SIG-M5 treated with dmso at 0.1 percent for 504 hours (cell line): ENCODE measurements around the gene DISC1.
"Not testable (repeated sequence)": the region's sequence is repeated elsewhere in the genome, so short reads cannot be mapped to it uniquely, and the experiment has no call there.

Source experiments
- DNase-seq: peaks from one replicate; lab custom pipeline; 2025; ENCODE audit not compliant: unreplicated experiment; lab: John Stamatoyannopoulos, UW

DISC1 gene

DNA sequence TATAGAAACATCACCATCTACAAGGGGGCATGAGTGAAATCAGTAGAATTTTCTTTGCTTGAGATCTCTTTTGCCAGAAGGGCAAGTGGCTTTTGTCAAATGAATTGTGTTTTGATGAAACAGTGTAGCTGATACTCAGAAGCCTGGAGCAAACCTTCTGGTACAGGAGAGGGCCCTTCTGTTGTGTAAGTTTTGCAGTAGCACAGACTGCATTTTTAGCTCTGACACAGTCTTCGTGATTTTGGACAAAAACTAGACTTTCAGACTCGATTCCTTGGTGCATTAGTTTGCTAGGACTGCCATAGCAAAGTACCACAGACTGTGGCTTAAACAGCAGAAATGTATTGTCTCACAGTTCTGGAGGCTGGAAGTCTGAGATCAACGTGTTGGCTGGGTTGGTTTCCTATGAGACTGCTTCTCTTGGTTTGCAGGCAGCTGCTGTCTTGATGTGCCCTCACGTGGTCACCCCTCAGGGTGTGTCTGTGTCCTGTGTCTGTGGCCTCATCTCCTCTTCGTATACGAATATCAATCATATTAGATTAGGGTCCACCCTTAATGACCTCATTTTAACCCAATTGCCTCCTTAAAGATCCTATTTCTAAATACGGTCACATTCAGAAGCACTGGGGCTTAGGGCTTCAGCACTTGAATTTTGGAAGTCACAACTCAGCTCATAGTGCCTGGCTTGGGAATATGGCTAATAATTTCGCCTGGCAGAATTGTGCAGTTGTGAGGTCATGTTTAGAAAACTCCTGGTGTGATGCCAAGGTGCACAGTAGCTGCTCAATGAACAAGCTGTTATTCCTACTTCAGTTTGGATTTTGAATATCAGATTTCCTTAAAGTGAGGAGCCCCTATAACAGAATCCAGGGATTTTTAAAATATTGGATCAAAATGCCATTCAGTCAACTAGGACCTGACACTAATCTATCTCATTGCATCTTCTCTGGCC is 21.2 kb upstream of the DISC1 start:
- no peak for DNase-seq

DNA sequence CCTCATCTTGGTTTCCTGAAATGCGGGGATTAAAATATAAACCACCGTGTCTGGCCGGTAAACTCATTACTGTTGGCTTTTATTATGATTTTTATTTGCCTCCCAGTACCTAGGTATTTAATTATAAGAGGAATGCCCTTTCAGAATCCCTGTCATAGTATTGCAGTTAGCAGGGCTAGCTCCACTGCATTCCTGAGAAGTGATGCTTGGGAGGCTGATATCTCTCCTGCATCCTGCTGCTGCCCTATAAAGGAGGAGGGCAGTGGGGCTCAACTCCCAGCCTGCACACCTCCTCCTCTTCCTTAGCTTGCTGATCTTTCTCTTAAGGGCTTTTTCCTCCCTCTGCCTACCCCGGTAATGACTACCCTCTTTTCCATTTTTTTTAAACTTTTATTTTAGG is 19.9 kb upstream of the DISC1 start:
- DNase-seq, result peak; percentile 39

DNA sequence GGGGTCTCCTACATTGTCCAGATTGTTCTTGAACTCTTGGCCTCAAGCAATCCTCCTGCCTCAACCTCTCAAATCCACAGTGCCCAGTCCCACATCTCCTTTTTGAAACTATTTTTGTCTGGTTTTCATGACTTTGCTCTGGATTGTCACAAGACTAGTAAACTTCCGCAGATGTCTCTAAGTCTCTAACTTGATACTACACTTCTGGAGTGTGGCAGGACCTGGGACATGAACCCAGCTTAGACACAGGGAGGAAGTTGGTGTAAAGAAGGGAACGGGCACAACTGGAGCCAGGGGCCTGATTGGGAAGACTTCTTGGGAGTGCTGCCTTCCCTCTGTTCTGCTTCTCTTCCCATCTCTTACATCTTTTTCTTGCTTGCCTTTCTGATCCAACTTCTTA is 16.2 kb upstream of the DISC1 start:
- DNase-seq, result no peak

DNA sequence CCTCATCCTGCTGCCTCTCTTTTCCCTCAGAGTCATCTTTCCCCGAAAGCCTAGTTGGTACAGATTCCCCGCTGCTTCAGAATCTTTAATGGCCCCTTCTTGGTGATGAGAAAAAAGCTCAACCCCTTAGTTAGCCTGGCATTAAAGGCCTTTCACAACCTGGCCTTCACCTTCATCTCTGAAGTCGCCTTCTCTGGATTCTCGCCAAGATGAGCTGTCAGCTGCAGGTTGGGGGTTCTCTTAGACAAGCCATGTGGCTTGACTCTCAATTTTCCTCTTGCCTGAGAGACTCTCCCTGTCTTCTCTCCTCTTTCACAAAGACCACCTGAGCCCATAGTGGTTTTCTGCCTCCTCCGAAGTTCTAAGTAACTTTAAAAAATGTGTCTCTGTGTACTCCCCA is 15.5 kb upstream of the DISC1 start:
- no peak for DNase-seq

DNA sequence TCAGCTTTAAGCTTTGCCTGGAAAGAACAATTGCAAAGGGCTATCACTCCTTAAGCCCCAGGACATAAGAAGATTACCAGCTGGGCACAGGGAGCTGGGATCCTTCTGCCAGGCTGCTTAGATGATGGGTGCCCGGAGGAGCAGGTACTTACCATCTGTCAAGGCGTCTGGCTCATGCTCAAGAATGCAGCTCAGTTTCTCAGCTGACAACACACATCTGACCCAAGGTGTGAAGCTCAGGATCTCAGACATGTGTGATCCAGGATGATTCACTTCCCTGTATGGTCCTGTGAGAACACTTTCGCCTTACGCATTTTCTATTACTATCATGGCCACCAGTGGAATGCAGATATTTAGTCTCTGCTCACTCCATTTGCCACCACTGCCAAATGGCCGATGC is 14.7 kb upstream of the DISC1 start:
- DNase-seq, result no peak

DNA sequence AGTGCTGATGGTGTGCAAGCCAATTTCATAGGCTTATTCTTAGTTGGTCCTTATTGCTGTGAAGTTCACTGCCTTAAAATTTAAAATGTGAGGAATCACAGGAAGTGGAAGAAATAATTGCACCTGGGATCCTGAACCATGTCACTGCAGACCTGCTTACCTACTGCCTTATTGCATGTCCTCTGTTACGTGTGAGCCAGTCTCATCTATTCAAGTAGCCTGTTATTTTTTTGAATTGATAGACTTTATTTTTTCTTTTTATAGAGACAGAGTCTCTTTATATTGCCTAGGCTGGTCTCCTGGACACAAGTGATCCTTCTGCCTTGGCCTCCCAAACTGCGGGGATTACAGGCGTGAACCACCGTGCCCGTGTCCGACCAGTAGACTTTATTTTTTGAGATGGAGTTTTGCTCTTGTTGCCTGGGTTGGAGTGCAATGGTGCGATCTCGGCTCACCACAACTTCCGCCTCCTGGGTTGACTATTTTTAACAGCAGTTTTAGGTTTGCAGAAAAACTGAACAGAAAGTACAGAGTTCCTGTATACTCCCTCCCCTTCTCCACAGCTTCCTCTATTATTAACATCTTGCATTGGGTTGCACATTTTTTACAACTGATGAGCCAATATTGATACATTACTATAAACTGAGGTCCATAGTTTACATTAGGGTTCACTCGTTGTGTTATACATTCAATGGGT is 14.0 kb upstream of the DISC1 start:
- peak; percentile 100 for DNase-seq

DNA sequence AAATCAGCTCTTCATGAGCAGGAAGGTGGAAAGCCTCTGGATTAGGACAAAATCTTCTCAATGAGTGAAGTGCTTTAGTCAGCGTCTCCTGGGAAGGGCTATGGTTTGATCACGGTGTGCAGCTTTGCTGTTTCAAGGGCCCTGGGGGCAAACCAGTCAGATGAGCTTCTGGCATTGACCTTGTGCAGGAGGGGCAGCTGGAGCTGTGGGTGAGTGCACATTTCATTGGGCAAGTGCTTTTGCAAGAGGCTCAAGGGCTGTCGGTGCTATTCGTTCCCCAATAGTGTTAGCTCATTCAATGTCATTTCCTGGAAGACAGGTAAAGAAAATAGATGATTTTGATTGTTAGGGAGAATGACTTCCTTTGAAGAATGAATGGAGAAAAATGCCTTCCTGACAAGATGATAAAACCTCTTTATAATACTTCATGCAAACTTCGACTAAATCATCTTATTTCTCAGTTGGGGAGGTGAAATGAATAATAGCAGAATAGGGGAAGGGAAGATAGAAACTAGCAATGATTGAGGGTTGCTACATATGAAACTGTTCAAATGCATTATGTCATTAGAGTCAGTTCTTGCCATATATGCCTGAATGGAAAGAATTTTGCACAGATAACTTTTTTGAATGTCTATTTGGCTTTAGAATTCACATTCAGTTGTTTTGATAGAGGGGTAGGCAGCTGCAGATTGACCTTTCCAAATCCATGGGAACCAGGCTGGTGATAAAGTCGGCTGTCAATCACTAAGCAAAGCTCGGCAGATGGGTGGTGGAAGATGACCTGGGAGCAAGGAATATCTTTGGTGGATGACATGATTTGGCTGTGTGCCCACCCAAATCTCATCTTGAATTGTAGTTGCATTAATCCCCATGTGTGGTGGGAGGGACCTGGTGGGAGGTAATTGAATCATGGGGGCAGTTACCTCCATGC is 12.9 kb upstream of the DISC1 start:
- DNase-seq, result peak; percentile 87

DNA sequence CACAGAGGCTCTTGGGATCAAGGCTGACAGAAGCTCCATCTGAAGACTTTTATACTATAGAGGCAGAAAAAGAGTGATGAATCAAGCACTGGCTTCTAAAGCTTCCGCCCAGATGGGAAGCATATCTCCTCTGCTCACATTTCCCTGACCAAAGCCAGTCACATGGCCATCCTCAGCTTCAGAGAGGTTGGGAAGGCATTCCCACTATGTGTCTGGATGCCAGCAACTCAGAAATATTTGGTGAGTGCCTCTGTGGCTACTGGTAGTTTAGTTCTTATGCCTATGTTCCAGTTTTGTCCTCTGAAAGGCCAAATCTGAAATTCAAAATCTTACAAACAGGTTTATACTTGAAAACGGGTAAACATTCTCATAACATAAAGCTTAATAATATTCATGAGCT is 9.9 kb upstream of the DISC1 start:
- DNase-seq, result no peak

DNA sequence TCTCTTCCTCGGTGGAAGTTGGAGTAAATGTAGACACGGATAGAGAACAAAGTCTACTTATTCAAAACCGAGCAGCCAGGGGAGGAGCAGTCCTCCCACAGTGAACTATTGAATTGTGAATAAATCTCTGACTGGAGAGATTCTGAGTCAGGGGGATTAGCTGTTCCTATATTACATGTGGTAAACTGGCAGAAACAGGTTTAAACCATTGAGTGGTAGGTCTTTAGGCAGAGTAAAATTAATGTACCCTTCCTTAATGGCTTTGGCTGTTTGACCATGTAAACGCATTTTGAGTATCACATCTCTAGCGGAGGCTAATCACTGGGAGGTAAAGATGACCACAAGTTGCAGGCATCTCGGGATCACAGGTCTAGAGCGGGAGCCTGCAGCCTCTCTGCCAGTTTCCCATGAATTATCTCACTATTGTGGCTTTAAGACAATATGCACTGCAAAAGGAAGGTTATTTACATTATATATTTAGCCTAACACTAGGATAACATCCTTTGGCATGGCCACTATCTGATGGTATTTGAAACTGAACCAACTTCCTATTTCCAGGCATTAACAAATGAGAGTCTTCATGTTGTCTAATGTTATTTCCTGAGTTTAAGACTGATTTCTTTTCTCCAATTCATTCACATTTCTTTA is 7.9 kb upstream of the DISC1 start:
- no peak for DNase-seq

DNA sequence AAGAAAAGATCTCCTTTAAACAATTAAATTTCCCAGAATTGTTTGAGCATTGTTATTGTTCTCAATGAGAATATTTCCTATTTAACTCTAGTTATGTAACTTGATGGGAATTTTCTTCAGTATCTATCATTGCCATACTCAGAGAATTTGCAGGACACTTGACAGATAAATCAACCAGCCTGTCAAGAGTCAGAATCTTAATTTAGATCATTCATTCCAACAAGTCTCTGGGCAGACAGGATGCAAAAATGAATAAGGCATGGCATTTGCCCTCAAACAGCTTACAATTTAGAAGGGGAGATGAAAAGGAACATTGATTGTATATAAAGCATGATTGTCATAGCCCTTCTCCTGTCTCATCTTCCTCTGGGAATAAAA is 7.3 kb upstream of the DISC1 start:
- DNase-seq, result no peak

DNA sequence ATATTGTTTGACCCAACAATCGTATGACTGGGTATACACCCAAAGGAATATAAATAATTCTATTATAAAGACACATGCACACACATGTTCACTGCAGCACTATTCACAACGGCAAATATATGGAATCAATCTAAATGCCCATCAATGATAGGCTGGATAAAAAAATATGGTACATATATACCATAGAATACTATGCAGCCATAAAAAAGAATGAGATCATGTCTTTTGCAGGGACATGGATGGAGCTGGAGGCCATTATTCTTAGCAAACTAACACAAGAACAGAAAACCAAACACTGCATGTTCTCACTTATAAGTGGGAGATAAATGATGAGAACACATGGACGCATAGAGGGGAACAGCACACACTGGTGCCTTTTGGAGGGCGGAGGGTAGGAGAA is 1.5 kb upstream of the DISC1 start:
- not testable (repeated sequence) for DNase-seq

DNA sequence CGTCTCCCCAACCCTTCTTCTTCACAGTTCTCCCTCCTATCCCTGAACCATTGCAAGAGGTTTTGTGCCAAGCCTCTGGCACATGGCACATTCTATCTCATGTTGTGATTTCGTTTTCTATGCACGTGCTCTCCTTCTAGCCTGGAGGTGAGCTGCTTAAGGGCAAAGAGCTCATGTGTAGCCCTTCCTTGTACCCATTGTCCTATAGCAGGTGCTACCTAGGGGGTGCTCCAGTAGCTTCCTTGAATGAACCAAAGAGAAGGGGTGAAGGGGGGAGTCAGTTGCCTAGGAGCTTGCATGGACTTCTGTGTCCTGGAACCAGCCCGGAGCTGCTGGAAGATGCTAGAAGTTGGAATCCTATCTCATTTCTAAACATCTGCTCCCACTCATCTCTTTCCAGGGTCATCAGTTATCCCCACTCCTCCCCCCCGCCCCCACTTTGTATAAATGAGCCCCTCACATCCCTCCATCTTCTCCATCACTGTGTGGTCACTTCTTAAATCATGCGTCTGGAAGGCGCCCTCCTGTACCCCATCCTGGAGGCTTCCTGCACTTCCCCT is 535 bp upstream of the DISC1 start:
- no peak for DNase-seq

DNA sequence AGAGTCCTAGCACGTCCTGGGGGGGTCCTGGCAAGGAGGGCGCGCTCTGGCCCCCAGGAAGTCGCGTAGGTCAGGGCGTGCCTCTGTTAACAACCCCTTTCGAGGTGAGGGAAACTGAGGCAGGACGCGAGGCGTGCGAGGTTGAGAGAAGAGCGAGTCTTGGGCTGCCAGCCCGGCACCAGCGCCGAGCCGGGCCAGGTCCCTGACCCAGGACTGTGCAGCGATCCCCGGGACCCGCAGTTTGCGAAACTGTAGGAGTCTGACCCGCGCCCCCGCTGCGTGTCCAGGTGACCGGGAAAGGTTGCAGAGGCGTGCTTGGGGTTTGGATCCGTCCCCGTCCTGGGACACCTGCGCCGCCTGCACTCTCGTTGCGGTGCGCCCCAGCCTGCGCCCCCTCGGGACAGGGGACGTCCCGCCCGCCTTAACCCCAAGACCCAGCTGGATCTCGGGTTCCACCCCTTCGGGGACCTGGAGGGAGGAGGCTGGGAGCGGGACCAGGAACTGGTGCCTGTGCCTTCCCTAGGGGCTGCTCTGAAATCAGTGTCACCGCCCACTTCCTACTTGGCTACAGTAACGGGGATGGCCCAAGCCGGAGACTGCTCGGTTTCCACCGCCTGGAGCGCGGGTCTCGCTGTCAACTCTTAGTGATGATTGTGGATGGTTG is 493 bp downstream of the DISC1 start:
- DNase-seq, result peak; percentile 81

DNA sequence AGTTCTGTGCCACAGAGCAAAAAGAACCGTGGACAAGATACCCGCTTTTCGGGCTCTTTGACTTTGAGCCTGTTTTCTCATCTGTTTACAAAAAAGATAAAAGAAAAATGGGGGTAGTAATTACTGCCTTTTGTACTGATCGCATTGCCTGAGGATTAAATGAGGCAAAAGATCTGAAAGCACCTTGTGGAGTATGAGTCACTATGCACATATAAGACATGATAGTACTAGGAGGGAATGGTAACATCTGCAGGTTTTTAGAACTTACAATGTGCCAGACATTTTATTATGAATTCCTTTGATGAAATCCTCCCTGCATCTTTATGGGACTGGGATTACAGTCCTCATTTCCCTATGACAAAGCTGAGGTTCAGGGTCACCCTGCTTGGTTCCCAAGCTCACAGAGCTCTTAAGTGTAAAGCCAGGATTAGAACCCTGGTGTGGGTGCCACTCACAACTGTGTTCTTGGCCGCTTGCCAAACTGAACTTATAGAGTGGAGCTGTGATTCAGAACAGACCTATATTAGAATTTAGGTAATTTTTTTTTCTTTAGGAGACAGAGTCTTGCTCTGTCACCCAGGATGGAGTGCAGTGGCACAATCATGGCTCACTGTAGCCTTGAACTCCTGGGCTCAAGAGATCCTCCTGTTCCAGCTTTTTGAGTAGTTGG is 1.8 kb downstream of the DISC1 start:
- DNase-seq, result no peak

DNA sequence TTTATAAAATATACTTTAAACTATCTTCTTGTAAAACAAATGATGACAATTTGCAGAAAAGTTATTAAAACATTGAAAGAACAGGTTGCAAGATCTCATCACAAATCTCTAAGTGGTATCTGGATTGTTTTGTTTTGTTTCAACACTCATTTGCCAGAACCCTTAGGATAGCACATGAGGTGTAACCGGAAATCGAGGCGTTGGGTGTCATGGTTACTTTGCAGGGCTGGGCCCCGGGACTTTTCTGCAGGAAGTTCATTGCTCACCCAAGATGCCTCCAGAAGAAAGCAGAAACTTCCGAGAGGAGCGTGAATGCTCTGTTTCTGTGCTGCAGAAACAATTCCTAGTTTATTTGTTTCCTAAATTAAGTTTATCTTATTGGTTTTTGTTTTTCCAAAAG is 2.5 kb downstream of the DISC1 start:
- peak; percentile 51 for DNase-seq

DNA sequence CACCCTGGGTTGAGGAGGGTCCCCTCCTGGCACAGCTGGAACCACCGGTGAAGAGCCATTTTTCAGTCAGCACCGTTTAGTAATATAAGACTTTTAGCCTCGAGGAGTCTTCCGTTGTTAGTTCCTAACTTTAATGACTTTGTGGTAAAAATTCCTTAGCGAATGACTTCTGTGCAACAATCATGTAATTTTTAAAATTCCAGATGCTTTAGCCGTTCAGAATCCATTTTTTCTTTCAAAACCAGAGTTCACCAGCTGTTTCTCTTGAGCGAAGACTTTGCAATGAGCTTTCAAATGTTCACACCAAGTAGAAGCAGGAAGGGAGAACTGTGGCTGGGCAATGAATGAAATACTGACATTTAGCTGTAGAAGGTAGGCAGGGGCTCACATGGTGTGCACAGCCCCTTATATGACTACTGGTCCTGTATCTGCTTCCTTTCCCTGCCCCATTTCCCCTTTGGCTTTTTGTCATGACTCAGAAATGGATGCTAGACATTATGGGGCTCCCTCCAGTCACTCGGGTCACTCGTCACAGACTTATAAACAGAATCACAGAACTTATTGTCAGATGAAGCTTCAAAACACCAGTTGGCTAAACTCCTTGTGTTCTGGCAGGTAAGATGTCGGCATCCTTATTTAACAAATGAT is 4.1 kb downstream of the DISC1 start:
- no peak for DNase-seq

DNA sequence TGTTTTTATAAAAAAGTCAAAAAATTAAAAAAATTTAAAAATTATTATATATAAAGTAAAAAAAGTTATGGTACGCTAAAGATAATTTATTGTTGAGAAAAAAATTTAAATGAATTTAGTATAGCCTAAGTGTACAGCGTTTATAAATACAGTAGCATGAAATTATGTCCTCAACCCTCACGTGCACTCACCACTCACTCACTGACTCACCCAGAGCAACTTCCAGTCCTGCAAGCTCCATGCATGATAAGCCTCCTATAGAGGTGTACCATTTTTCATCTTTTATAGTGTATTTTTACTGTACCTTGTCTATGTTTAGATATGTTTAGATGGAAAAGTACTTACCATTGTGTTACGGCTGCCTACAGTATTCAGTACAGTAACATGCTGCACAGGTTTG is 5.1 kb downstream of the DISC1 start:
- no peak for DNase-seq

DNA sequence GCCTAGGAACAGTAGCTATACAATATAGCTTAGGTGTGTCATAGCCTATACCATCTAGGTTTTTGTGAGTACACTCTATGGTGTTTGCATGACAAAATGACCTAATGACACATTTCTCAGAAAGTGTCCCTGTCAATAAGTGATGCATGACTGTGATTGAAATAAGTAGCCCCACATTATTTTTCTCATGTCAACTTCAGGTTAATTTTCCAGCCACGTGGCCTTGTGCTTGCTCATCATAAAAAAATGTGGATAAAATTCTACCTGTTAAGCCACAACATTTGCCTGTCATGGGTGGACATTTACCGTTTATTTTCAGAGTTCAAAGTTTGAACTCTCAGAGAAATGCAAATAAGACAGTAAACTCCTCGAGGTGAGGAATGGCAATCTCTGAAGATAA is 5.5 kb downstream of the DISC1 start:
- DNase-seq, result no peak
